ENCODE data around the gene MTA3.

Gene MTA3

DNA sequence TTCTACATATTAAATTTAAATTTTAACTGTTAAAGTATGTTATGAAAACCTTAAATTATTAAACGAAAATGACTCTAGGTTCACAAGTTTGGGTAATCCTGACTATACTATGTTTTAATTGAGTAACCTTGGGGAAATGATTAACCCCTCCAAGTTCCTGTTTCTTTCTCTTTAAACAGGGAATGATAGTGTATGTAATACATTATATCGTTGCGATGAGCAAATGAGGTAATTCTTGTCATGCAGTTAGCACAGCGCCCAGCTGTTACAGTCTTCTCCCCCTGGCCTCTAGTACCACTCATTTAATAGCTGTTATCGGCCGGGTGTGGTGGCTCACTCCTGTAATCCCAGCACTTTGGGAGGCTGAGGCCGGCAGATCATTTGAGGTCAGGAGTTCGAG is 80.4 kb downstream of the MTA3 start:
- no peak for TF ChIP-seq CTCF (IDR thresholded peaks at IDR 0.05; ENCODE audit: control insufficient read depth, extremely low read depth, insufficient read depth)
- H3K4me3 ChIP-seq (ENCODE audit: low read depth, low read length) = no peak overlapping the region
- DNase-seq (ENCODE audit: low read depth) = no peak

- no peak for DNase-seq (ENCODE audit: low read depth)
- H3K4me3 ChIP-seq (ENCODE audit: low read depth, low read length) = no peak overlapping the region
- TF ChIP-seq CTCF (IDR thresholded peaks at IDR 0.05; ENCODE audit: control insufficient read depth, extremely low read depth, insufficient read depth) = no peak
Observed at GRCh38 chr2:42651057-42651456, 82.6 kb downstream of the MTA3 start.

GRCh38 chr2:42652086-42652485 is 83.7 kb downstream of the MTA3 start:
- no peak overlapping the region for H3K4me3 ChIP-seq (ENCODE audit: low read depth, low read length)
- DNase-seq (ENCODE audit: low read depth) = no peak
- TF ChIP-seq CTCF (IDR thresholded peaks at IDR 0.05; ENCODE audit: control insufficient read depth, extremely low read depth, insufficient read depth) = no peak

- no peak for TF ChIP-seq CTCF (IDR thresholded peaks at IDR 0.05; ENCODE audit: control insufficient read depth, extremely low read depth, insufficient read depth)
- H3K4me3 ChIP-seq (ENCODE audit: low read depth, low read length) = no peak overlapping the region
- no peak for DNase-seq (ENCODE audit: low read depth)
Observed at GRCh38 chr2:42653039-42653438, 84.6 kb downstream of the MTA3 start.

GRCh38 chr2:42653908-42654445 is 85.5 kb downstream of the MTA3 start:
- TF ChIP-seq CTCF (IDR thresholded peaks at IDR 0.05; ENCODE audit: control insufficient read depth, extremely low read depth, insufficient read depth) = no peak
- peak; percentile 40 for DNase-seq (ENCODE audit: low read depth)
- H3K4me3 ChIP-seq (ENCODE audit: low read depth, low read length) = no peak overlapping the region

DNA sequence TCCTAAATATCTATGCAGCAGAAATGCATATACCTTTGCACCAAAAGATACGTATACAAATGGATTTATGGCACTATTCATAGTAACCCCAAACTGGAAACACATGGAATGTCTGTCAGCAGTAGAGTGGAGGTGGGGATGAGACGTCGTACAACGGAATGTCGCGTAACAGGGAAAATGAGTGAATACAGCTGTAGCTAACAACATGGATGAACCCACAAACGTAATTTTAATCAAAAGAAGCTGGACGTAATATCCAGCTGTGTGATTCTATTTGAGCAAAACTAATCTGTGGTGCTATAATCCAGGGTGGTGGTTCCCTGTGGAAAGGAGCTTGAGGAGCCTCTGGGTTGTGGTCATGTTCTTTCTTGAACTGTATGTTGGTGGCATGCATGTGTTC is 89.9 kb downstream of the MTA3 start:
- no peak overlapping the region for H3K4me3 ChIP-seq (ENCODE audit: low read depth, low read length)
- no peak for DNase-seq (ENCODE audit: low read depth)
- no peak for TF ChIP-seq CTCF (IDR thresholded peaks at IDR 0.05; ENCODE audit: control insufficient read depth, extremely low read depth, insufficient read depth)

DNA sequence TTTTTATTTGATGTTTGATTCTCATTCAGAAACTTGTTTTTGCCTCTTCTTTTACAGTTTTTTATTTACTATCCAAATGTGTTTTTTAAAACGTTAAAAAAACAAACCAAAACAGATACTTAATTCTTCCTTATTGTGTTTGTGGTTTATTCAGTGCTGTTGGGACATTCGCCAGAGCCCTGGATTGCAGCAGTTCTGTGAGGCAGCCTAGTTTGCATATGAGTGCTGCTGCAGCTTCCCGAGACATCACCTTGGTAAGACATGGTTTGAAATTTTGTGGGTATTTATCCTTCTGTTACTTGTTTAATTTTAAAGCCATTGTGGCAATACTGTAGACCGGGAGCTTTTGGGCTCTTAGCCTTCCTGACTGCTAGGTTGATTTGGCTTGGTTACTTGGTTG is 91.2 kb downstream of the MTA3 start:
- no peak overlapping the region for H3K4me3 ChIP-seq (ENCODE audit: low read depth, low read length)
- no peak for DNase-seq (ENCODE audit: low read depth)
- no peak for TF ChIP-seq CTCF (IDR thresholded peaks at IDR 0.05; ENCODE audit: control insufficient read depth, extremely low read depth, insufficient read depth)

Data from LNCaP clone FGC (cell line).